K562 (cell line): ENCODE measurements around the gene CACYBP. TPM values are rescaled to one million over a fixed set of nuclear protein-coding genes. Genes with fewer than 3 reads are reported as not detected.
A peak's percentile ranks its signal among the peaks of the same experiment; 100 is the strongest.

Experiments
- BCL6 ChIP-seq: fragments of 250-450 bp; sonication (Bioruptor Pico); IDR thresholded peaks from 2 replicates; pipeline ENCODE4 v1.4.0; 2020
- BRD4 ChIP-seq: fragments of 200-600 bp; sonication (generic); IDR thresholded peaks from 2 replicates; pipeline ENCODE4 v1.6.1; 2017; ENCODE audit warnings: inconsistent platforms
- COPS2 ChIP-seq: fragments of 450-650 bp; conservative IDR thresholded peaks from 2 replicates; pipeline ENCODE4 v1.6.1; 2016; ENCODE audit warnings: mild to moderate bottlenecking, moderate library complexity
- NFIX ChIP-seq: fragments of 250-450 bp; sonication (Bioruptor Pico); IDR thresholded peaks from 2 replicates; pipeline ENCODE4 v1.4.0; 2020; ENCODE audit warnings: low read depth, mild to moderate bottlenecking, moderate library complexity
- RB1 ChIP-seq: fragments of 450-650 bp; IDR thresholded peaks from 2 replicates; pipeline ENCODE4 v1.6.1; 2017; ENCODE audit warnings: low read depth, mild to moderate bottlenecking
- SRSF1 ChIP-seq: fragments of 200-400 bp; formaldehyde crosslinking; IDR thresholded peaks from 2 replicates; pipeline ENCODE4 v1.6.1; 2017; ENCODE audit warnings: mild to moderate bottlenecking, low read depth, low read length, moderate library complexity
- ZNF232 ChIP-seq: sonication (generic); formaldehyde crosslinking; IDR thresholded peaks from 2 replicates; pipeline ENCODE4 v1.8.0; 2022; ENCODE audit warnings: mild to moderate bottlenecking, missing genetic modification reagents
- ZNF398 ChIP-seq: fragments of 250-450 bp; sonication (Bioruptor Pico); IDR thresholded peaks from 2 replicates; pipeline ENCODE4 v1.8.0; 2021; ENCODE audit warnings: moderate library complexity, mild to moderate bottlenecking, inconsistent platforms
- polyA plus RNA-seq, 8 experiments: library from polyadenylated mRNA; depleted of rRNA in 4 of 8; stranded (reverse) in 5 of 8; unstranded in 3 of 8; fragments of >200 nt; fragmentation: Nextera tagmentation in 2 of 8; fragmentation: Illumina TruSeq in 1 of 8; extraction: Ambion mirVana in 2 of 8; extraction: Trizol in 1 of 8; gene quantifications; 2 replicates each; pipeline versions ENCODE4 v1.2.1 to v1.2.3, GENCODE V29; 2011 to 2014; ENCODE audit warnings: inconsistent platforms in 1 of 8, missing spikeins in 1 of 8
- total RNA-seq, 7 experiments: library from RNA; depleted of rRNA in 6 of 7; stranded (reverse); fragments of >200 nt in 6 of 7; fragmentation: Illumina TruSeq in 2 of 7; extraction: Trizol in 2 of 7; gene quantifications; 2 replicates each; pipeline versions ENCODE4 v1.2.1 to v1.2.3, GENCODE V29; 2011 to 2021; ENCODE audit warnings: low replicate concordance in 1 of 7
- TF ChIP-seq, protein P1 (sequence below): fragments of 200-800 bp; sonication (Bioruptor generic); IDR thresholded peaks from 2 replicates; pipeline ENCODE4 v1.6.1; 2017; ENCODE audit warnings: missing genetic modification characterization, missing compliant biosample characterization
- TF ChIP-seq, protein P2 (sequence below), 2 experiments: fragments of 150-350 bp in 1 of 2; IDR thresholded peaks; 2 replicates each; pipeline ENCODE4 v1.6.1; 2012 to 2016; ENCODE audit warnings: low read depth in 2 of 2, low read length in 2 of 2, mild to moderate bottlenecking in 1 of 2, moderate library complexity in 1 of 2
- TF ChIP-seq, protein P3 (sequence below): sonication (generic); formaldehyde crosslinking; IDR thresholded peaks from 2 replicates; pipeline ENCODE4 v1.8.0; 2022; ENCODE audit warnings: missing genetic modification reagents, mild to moderate bottlenecking, moderate library complexity, borderline replicate concordance
- TF ChIP-seq, protein P4 (sequence below): sonication (generic); formaldehyde crosslinking; IDR thresholded peaks from 2 replicates; pipeline ENCODE4 v1.8.0; 2023; ENCODE audit warnings: mild to moderate bottlenecking, missing genetic modification reagents
- TF ChIP-seq, protein P5 (sequence below): fragments of 250-450 bp; sonication (Bioruptor Pico); IDR thresholded peaks from 2 replicates; pipeline ENCODE4 v1.5.0; 2021

CACYBP gene
- total and polyA plus RNA-seq, 9 of the 15 experiments (the other 6 are each of a cell fraction or from before 2014, with no cell fraction given): 147 to 1,576 (median 488) TPM

DNA sequence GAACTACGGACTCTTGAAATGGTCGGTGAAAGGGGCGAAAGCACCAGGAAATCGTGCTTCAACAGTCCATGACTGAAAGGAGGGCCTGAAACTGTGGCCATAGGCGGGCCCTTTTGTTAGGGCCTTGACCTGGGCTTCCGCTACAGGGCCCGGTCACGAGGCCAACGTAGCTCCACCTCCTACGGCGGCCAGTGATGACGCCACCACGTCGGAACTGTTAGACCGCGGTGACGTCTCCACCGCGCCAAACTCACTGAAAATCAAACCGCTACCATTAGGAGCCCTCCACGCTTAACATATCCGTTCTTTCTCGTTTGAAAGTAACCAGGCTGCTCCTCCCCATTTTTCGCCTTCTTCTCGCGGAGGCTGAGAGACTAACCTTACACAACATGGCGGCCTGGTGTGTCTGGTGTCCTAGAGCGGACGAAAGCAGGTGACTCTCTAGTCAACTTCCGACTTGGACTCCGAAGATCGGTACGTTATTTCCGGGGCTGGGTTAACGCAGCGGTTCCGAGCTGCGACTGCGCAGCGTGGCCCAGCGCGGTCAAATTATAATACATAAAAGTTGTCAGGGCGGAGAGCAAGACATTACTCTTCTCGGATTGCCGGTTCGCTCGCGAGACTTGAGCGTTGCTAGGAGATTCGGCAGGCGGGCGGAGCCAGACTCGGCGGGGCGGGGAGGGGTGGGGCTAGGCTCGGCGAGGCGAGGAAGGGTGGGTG lies 371 bp upstream of the CACYBP start (continued):
- TF ChIP-seq BRD4 (0 out of 2 replicates have a peak, but pooled peaks have one; percentile 23), SRSF1 (no peak), ZNF232 (CRISPR knock-in tag) (peak; percentile 40; the same call in 1 of the 2 replicates), NFIX (CRISPR knock-in tag) (no peak), COPS2 (no peak), ZNF398 (CRISPR knock-in tag) (no peak), BCL6 (CRISPR knock-in tag) (no peak), RB1 (peak; percentile 28)
- TF ChIP-seq, protein P1, sequence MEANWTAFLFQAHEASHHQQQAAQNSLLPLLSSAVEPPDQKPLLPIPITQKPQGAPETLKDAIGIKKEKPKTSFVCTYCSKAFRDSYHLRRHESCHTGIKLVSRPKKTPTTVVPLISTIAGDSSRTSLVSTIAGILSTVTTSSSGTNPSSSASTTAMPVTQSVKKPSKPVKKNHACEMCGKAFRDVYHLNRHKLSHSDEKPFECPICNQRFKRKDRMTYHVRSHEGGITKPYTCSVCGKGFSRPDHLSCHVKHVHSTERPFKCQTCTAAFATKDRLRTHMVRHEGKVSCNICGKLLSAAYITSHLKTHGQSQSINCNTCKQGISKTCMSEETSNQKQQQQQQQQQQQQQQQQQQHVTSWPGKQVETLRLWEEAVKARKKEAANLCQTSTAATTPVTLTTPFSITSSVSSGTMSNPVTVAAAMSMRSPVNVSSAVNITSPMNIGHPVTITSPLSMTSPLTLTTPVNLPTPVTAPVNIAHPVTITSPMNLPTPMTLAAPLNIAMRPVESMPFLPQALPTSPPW (CRISPR knock-in tag): peak; percentile 8; the same call in 1 of the 2 replicates
- TF ChIP-seq, protein P2, sequence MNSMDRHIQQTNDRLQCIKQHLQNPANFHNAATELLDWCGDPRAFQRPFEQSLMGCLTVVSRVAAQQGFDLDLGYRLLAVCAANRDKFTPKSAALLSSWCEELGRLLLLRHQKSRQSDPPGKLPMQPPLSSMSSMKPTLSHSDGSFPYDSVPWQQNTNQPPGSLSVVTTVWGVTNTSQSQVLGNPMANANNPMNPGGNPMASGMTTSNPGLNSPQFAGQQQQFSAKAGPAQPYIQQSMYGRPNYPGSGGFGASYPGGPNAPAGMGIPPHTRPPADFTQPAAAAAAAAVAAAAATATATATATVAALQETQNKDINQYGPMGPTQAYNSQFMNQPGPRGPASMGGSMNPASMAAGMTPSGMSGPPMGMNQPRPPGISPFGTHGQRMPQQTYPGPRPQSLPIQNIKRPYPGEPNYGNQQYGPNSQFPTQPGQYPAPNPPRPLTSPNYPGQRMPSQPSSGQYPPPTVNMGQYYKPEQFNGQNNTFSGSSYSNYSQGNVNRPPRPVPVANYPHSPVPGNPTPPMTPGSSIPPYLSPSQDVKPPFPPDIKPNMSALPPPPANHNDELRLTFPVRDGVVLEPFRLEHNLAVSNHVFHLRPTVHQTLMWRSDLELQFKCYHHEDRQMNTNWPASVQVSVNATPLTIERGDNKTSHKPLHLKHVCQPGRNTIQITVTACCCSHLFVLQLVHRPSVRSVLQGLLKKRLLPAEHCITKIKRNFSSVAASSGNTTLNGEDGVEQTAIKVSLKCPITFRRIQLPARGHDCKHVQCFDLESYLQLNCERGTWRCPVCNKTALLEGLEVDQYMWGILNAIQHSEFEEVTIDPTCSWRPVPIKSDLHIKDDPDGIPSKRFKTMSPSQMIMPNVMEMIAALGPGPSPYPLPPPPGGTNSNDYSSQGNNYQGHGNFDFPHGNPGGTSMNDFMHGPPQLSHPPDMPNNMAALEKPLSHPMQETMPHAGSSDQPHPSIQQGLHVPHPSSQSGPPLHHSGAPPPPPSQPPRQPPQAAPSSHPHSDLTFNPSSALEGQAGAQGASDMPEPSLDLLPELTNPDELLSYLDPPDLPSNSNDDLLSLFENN (IDR thresholded peaks at IDR 0.05; ENCODE audit: low read depth in 2 of 2, low read length in 2 of 2): peak in 1 of 2 experiments; percentile 73; a peak in 2 of 4 replicates
- TF ChIP-seq, protein P3, sequence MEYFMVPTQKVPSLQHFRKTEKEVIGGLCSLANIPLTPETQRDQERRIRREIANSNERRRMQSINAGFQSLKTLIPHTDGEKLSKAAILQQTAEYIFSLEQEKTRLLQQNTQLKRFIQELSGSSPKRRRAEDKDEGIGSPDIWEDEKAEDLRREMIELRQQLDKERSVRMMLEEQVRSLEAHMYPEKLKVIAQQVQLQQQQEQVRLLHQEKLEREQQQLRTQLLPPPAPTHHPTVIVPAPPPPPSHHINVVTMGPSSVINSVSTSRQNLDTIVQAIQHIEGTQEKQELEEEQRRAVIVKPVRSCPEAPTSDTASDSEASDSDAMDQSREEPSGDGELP (CRISPR knock-in tag): peak; percentile 90
- TF ChIP-seq, protein P4, sequence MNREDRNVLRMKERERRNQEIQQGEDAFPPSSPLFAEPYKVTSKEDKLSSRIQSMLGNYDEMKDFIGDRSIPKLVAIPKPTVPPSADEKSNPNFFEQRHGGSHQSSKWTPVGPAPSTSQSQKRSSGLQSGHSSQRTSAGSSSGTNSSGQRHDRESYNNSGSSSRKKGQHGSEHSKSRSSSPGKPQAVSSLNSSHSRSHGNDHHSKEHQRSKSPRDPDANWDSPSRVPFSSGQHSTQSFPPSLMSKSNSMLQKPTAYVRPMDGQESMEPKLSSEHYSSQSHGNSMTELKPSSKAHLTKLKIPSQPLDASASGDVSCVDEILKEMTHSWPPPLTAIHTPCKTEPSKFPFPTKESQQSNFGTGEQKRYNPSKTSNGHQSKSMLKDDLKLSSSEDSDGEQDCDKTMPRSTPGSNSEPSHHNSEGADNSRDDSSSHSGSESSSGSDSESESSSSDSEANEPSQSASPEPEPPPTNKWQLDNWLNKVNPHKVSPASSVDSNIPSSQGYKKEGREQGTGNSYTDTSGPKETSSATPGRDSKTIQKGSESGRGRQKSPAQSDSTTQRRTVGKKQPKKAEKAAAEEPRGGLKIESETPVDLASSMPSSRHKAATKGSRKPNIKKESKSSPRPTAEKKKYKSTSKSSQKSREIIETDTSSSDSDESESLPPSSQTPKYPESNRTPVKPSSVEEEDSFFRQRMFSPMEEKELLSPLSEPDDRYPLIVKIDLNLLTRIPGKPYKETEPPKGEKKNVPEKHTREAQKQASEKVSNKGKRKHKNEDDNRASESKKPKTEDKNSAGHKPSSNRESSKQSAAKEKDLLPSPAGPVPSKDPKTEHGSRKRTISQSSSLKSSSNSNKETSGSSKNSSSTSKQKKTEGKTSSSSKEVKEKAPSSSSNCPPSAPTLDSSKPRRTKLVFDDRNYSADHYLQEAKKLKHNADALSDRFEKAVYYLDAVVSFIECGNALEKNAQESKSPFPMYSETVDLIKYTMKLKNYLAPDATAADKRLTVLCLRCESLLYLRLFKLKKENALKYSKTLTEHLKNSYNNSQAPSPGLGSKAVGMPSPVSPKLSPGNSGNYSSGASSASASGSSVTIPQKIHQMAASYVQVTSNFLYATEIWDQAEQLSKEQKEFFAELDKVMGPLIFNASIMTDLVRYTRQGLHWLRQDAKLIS (CRISPR knock-in tag): peak; percentile 65
- TF ChIP-seq, protein P5, sequence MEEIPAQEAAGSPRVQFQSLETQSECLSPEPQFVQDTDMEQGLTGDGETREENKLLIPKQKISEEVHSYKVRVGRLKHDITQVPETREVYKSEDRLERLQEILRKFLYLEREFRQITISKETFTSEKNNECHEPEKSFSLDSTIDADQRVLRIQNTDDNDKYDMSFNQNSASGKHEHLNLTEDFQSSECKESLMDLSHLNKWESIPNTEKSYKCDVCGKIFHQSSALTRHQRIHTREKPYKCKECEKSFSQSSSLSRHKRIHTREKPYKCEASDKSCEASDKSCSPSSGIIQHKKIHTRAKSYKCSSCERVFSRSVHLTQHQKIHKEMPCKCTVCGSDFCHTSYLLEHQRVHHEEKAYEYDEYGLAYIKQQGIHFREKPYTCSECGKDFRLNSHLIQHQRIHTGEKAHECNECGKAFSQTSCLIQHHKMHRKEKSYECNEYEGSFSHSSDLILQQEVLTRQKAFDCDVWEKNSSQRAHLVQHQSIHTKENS (CRISPR knock-in tag): no peak
